ENCODE results near the gene CLIP2.
"Not testable (repeated sequence)": the region's sequence is repeated elsewhere in the genome, so short reads cannot be mapped to it uniquely, and the experiment has no call there.

Gene CLIP2

DNA sequence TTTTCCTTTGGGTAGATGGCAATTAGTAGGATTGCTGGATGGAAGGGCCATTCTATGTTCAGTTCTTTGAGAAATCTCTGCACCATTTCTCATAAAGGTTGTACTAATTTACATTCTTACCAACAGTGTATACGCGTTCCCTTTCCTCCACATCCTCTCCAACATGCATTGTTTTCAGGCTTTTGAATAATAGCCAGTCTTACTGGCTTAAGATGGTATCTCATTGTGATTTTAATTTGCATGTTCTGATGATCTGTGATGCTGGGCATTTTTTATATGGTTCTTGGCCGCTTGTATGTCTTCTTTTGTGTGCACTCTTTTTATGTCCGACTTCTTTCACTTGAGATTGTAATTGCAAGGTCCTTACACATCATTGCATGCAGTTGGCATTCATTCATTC lies 11.7 kb downstream of the CLIP2 start:
- FAIRE-seq: no peak

GRCh38 chr7:74302745-74303221 lies 13.6 kb downstream of the CLIP2 start:
- FAIRE-seq: no peak

GRCh38 chr7:74304550-74304949 lies 15.3 kb downstream of the CLIP2 start:
- no peak for FAIRE-seq

DNA sequence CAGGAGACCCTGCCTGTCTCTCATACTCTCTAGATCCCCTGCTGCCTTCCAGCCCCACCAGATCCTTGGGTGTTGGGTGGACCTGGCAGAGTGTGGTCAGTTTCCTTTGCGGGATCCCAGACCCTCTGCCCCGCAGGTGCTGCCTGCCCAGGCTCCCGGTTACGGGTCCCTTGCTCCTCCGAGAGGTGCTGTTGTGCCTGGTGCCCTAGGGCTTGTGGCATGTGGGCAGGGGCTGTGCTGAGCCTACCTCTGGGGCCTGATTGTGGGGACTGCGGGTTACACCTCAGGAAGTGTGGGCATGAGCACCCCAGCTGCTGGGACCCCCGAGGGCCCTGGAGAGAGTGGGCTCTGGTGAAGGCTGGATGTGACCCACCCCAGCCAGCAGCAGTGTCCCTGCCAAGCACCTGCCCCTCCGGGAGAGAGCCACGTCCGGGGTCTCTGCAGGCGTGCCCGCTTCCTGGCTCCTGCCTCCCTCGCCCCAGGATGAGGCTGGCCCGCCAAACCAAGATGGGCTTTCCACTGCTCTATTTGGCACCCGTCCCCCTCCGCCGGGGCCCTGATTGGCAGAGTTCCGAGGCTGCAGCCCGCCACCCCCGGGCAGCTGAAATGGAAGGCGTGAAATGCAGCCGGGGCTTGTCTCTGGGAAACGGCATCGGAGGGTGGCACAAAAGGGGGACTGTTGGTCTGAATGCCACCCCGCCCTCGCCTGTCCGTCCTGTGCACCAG lies 17.0 kb downstream of the CLIP2 start:
- FAIRE-seq: no peak

- no peak for FAIRE-seq
Measured at GRCh38 chr7:74306730-74307469, 17.7 kb downstream of the CLIP2 start.

GRCh38 chr7:74307738-74308505 lies 18.7 kb downstream of the CLIP2 start:
- no peak for FAIRE-seq

GRCh38 chr7:74309181-74309580 lies 20.0 kb downstream of the CLIP2 start:
- no peak for FAIRE-seq

- no peak for FAIRE-seq
Measured at GRCh38 chr7:74311305-74311744, 22.1 kb downstream of the CLIP2 start.

DNA sequence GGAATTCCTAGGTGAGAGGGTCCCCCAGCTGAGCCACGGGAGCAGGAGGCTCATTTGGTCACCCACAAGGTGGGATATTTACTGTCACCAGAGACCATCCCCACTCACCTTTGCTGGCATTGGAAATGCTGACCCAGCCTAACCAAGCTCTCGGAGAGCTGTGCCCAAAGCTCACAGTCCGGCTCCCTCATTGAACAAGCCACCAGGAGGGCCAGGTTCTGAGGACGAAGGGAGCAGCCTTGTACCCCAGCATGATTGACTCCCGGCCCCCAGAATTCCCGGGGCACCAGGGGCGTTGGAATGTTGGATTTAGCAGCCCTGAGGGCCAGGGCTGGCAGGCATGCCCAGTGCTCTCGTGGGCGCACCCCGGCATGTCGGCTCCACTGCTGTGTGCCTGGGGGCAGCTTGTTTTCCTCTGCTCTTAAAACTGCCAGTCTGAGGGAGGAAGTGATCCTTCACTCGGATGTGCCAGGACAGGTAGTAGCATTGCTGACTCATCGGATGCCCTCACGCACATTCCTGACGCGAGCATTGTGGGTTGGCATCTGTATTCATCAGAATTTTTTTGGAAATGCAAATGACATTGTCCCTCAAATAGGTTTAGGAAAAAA lies 23.3 kb downstream of the CLIP2 start:
- FAIRE-seq: no peak

- not testable (repeated sequence) for FAIRE-seq
Measured at GRCh38 chr7:74315891-74316290, 26.7 kb downstream of the CLIP2 start.

DNA sequence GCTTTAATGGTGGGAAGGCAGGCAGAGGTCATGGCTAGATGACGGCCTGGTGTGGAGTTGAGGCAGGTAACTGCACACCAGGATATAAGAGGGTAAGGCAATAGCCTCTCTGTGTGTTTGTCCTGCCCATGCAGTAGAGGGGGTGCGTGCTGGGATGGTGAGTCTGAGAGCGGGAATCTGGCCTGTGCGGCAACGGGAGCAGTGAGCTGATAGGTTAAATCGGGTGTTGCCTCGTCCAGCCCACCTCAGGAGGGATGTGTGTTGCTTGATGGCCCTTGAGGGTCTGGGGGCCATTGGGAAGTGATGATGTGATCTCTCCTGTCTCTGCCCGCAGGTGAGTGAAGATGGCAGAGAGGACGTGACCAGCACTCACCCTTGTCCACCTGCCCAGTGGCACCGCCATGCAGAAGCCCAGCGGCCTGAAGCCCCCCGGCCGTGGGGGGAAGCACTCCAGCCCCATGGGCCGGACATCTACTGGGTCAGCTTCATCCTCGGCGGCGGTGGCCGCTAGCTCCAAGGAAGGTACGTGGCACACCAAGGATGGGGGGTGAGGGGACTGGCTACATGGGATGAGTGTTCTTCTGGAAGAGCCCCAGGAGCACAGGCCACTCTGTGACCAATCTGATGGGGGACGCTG lies 28.1 kb downstream of the CLIP2 start:
- FAIRE-seq: no peak

DNA sequence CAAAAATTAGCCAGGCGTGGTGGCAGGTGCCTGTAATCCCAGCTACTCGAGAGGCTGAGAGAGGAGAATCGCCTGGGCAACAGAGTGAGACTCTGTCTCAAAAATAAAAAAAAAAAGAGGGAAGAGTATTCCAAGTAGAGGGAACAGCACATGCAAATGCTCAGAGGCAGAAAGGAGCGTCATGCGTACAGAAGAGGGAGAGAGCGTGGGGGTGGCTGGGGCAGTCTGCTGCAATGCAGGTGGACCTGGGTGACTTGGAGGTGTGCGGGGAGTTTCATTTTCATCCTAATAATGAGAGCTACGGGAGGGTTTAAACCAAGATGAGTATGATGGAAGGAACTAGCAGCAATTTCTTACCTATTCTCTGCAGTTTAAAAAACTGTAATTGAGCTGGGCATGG lies 28.8 kb downstream of the CLIP2 start:
- FAIRE-seq: no peak

- no peak for FAIRE-seq
Measured at GRCh38 chr7:74320645-74321221, 31.5 kb downstream of the CLIP2 start.

DNA sequence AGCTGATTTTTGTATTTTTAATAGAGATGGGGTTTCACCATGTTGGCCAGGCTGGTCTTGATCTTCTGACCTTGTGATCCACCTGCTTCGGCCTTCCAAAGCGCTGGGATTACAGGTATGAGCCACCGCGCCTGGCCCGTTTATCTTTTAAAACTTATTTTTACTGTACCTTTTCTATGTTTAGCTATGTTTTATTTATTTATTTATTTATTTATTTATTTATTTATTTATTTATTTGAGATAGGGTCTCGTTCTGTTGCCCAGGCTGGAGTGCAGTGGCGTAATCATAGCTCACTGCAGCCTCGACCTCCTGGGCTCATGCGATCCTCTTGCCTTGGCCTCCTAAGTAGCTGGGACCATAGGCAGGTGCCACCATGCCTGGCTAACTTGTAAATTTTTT lies 33.7 kb downstream of the CLIP2 start:
- FAIRE-seq: not testable (repeated sequence)

- no peak for FAIRE-seq
Measured at GRCh38 chr7:74324531-74325209, 35.5 kb downstream of the CLIP2 start.

DNA sequence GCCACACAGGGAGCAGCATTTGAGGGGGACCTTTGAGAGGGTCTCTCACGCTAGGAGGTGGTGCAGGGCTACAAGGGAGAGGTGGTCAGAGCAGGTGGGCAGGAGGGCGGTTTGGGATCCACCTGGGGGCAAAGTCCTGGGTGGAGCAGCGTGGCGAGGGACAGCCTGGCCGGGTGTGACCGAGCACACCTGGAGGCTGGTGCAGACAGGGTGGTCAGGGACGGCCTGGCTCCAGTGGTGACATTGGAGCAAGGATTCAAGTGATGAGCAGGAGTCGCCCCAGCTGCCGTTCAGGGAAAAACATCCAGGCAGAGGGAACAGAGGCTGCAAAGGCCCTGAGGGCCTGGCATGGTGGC lies 36.0 kb downstream of the CLIP2 start:
- no peak for FAIRE-seq

GRCh38 chr7:74329225-74329624 lies 40.0 kb downstream of the CLIP2 start:
- FAIRE-seq: no peak

DNA sequence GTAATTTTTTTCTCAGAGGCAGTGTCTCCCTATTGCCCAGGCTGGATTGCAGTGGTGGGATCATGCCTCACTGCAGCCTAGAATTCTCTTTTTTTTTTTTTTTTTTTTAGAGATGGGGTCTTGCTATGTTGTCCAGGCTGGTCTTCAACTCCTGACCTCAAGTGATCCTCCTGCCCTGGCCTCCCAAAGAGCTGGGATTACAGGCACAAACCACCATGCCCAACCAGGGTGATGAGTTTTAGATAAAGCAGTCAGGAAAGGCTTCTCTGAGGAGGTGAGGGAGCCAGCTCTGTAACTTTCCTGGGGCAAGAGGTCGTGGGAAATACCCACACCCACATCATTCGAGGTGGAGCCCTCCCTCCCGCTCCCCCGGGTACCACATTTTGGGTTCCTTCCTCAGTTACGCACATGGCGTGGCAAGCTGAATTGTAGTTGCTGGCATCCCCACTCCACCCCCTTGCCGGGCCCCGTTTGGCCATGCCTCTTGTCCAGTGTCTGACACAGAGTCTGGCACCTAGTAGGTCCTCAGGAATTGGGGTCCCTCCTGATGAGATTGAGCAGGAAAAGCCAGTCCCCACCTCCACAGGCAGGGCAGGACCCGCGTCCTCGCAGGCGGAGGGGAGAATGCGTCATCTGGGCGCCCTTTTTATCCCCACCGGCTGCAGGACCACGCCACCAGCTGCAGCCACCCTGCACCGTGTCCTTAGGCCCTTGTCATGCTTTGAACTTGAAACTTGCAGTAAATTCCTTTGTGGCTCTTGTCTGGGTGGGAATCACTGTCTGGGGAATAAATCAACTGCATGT lies 43.4 kb downstream of the CLIP2 start:
- no peak for FAIRE-seq

- FAIRE-seq: no peak
Measured at GRCh38 chr7:74334030-74334429, 44.8 kb downstream of the CLIP2 start.

- FAIRE-seq: no peak
Measured at GRCh38 chr7:74337926-74338325, 48.7 kb downstream of the CLIP2 start.
